Right atrium auricular region (tissue), 2 donors: Measurements from ENCODE around the gene PSAPL1. TPM values are rescaled to one million over a fixed set of nuclear protein-coding genes. Genes with fewer than 3 reads are reported as not detected.

Source experiments
- DNase-seq: peaks from one replicate; pipeline ENCODE4 v3.0.0-alpha.2; 2019; ENCODE audit warnings: low spot score
- H3K27ac ChIP-seq, 2 donors: fragments of 200-600 bp; sonication (generic); 1 replicate in 1 of 2; 2 replicates in 1 of 2; pipeline ENCODE4 v1.5.1; 2016 to 2019
- H3K27me3 ChIP-seq, 2 donors: fragments of 200-600 bp; sonication (generic); one replicate each; pipeline versions ENCODE4 v1.5.1 to v1.6.0; 2017 to 2019
- H3K36me3 ChIP-seq: fragments of 200-600 bp; sonication (generic); one replicate; pipeline ENCODE4 v1.5.1; 2016
- H3K4me1 ChIP-seq, 2 donors: fragments of 200-600 bp; sonication (generic); one replicate each; pipeline versions ENCODE4 v1.5.1 to v1.6.0; 2017 to 2019
- H3K4me3 ChIP-seq, 2 donors: fragments of 200-600 bp; sonication (generic); 1 replicate in 1 of 2; 2 replicates in 1 of 2; pipeline ENCODE4 v1.5.1; 2017 to 2019; ENCODE audit warnings: mild to moderate bottlenecking in 1 of 2, moderate library complexity in 1 of 2
- H3K9me3 ChIP-seq, 2 donors: fragments of 200-600 bp; sonication (generic); one replicate each; pipeline ENCODE4 v1.5.1; 2019
- total RNA-seq, 2 donors: library from RNA; depleted of rRNA; stranded (reverse); fragments of >200 nt; gene quantifications; one replicate each; pipeline ENCODE4 v1.1.0, GENCODE V29; 2016
- TF ChIP-seq, protein P1 (sequence below), 2 donors: fragments of 200-600 bp; sonication (generic); IDR thresholded peaks; one replicate each; pipeline ENCODE4 v1.5.1; 2019; ENCODE audit warnings: antibody characterized with exemption in 2 of 2

Gene PSAPL1
- total RNA-seq, 2 donors from 2014 or later, result 0.12 TPM; not detected in 1

GRCh38 chr4:7415927-7416686, 18.6 kb downstream of the PSAPL1 start:
- H3K4me1 ChIP-seq, result no peaks in the 10 kb centered on the region
- no peak overlapping the region for H3K4me3 ChIP-seq
- no peaks in the 10 kb centered on the region for H3K27me3 ChIP-seq
- no peaks in the 10 kb centered on the region for H3K9me3 ChIP-seq
- TF ChIP-seq, protein P1, sequence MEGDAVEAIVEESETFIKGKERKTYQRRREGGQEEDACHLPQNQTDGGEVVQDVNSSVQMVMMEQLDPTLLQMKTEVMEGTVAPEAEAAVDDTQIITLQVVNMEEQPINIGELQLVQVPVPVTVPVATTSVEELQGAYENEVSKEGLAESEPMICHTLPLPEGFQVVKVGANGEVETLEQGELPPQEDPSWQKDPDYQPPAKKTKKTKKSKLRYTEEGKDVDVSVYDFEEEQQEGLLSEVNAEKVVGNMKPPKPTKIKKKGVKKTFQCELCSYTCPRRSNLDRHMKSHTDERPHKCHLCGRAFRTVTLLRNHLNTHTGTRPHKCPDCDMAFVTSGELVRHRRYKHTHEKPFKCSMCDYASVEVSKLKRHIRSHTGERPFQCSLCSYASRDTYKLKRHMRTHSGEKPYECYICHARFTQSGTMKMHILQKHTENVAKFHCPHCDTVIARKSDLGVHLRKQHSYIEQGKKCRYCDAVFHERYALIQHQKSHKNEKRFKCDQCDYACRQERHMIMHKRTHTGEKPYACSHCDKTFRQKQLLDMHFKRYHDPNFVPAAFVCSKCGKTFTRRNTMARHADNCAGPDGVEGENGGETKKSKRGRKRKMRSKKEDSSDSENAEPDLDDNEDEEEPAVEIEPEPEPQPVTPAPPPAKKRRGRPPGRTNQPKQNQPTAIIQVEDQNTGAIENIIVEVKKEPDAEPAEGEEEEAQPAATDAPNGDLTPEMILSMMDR (IDR thresholded peaks at IDR 0.05), result no peak
- no peaks in the 10 kb centered on the region for H3K36me3 ChIP-seq
- H3K27ac ChIP-seq, result no peak overlapping the region
- DNase-seq, result no peak

DNA sequence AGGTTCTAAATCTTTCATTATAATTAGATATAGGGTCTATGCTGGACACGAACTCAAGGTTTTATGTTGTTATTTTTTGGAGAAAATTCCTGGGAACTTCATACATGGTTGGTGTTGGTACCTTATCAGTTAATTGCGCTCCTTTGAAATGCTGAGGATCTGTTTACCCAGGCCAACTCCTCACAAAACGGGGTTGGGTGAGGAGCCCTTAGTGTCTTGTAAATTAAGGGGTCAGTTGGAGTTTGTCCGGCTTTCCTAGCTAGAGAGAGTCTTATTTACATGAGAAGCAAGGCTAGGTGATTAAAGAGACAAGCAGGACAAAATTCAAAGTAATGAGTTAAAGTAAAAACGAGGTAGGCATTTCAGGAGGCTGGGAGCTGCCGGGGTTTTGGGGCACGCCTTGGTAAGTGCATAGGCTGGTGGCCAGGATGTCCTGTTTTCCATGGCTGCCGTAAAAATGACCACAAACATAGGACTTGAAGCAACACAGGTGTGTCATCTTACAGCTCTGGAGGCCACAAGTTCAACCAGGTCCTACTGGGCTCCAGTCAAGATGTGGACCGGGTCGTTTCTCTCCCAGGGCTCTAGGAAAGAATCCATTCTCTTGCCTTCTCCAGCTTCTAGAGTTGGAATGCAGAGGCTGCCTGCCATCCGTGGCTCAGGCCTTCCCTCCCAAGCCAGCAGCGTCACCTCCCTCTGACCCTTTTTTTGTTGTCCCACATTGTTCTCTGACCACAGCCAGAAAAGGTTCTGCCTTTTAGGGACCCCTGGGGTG, 19.8 kb downstream of the PSAPL1 start:
- H3K4me3 ChIP-seq, result no peak overlapping the region
- DNase-seq, result no peak
- H3K27ac ChIP-seq, result no peak overlapping the region
- H3K27me3 ChIP-seq, result no peaks in the 10 kb centered on the region
- no peaks in the 10 kb centered on the region for H3K9me3 ChIP-seq
- H3K4me1 ChIP-seq, result no peaks in the 10 kb centered on the region
- TF ChIP-seq, protein P1 (IDR thresholded peaks at IDR 0.05), result no peak
- no peaks in the 10 kb centered on the region for H3K36me3 ChIP-seq

DNA sequence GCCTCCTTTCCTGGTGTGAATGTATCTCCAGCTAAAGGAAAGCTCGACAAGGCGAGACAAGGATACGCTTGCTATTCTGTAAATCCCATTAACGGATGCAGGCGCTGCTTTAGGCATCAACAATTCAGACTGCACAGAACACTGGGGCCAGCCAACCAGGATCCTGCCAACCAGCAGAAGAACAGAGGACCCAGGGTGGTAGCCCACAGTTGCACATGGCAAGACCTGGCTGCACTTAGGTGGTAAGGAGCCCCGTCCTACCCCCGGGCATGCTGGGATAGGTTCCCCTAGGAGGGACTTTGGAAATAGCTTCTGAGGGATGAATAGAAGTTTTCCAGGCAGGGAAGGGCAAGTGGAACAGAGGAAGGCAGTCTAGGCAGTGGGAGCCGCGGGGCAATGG, 20.7 kb downstream of the PSAPL1 start:
- Histone ChIP-seq H3K4me3 (no peak overlapping the region), H3K27ac (no peak overlapping the region)
- TF ChIP-seq, protein P1 (IDR thresholded peaks at IDR 0.05), result no peak

DNA sequence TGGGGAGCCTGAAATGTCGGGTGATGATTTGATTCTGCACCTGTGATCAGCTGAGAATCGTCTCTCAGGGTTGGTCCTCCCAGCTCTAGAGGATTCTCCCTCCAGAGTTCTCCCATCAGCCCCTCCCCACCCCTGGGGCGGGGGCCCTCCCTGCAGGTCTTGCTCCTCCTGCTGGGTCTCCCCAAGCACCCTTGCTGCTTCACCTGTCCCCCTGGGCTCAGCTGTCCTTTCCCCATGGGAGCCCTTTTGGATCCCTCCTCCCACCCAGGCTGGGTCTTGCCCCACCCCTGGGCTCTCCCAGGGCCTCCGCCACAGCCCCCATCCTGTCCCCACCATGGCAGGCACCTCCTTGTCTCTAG, 22.2 kb downstream of the PSAPL1 start:
- H3K9me3 ChIP-seq, result peaks cover 0 to 13% of the 10 kb centered on the region in 2 donors
- H3K27ac ChIP-seq, result no peak overlapping the region
- no peak overlapping the region for H3K4me3 ChIP-seq
- no peaks in the 10 kb centered on the region for H3K4me1 ChIP-seq
- no peaks in the 10 kb centered on the region for H3K36me3 ChIP-seq
- H3K27me3 ChIP-seq, result no peaks in the 10 kb centered on the region
- TF ChIP-seq, protein P1 (IDR thresholded peaks at IDR 0.05), result no peak
- no peak for DNase-seq

More for the DNA sequence above, 20.7 kb downstream of the PSAPL1 start:
- H3K9me3 ChIP-seq, result no peaks in the 10 kb centered on the region
- H3K36me3 ChIP-seq, result no peaks in the 10 kb centered on the region
- no peak for DNase-seq
- no peaks in the 10 kb centered on the region for H3K27me3 ChIP-seq
- no peaks in the 10 kb centered on the region for H3K4me1 ChIP-seq

GRCh38 chr4:7411896-7412553, 22.7 kb downstream of the PSAPL1 start:
- Histone ChIP-seq H3K4me1 (no peaks in the 10 kb centered on the region), H3K4me3 (no peak overlapping the region), H3K27me3 (no peaks in the 10 kb centered on the region), H3K9me3 (peaks cover 0 to 16% of the 10 kb centered on the region in 2 donors), H3K36me3 (no peaks in the 10 kb centered on the region), H3K27ac (no peak overlapping the region)
- DNase-seq, result no peak
- TF ChIP-seq, protein P1 (IDR thresholded peaks at IDR 0.05), result no peak
